OCI-LY3 (cell line): ENCODE results near the gene SRRM1.
"Not testable (repeated sequence)": the region's sequence is repeated elsewhere in the genome, so short reads cannot be mapped to it uniquely, and the experiment has no call there.

Experiments
- H2AFZ ChIP-seq: fragments of 200-600, 300-600 bp; shearing (Covaris generic); 2 replicates; pipeline ENCODE4 v1.6.0; 2014; ENCODE audit warnings: antibody characterized with exemption, low read depth, low read length
- H3K27ac ChIP-seq: fragments of 200-600, 300-600 bp; sonication (generic); 2 replicates; pipeline ENCODE4 v1.5.1; 2014; ENCODE audit warnings: mild to moderate bottlenecking, low read length, moderate library complexity, mixed read lengths
- H3K27me3 ChIP-seq: fragments of 200-600, 300-600 bp; sonication (generic); 2 replicates; pipeline ENCODE4 v1.6.1; 2014; ENCODE audit warnings: low read depth, low read length, mixed read lengths
- H3K36me3 ChIP-seq: fragments of 200-600, 300-600 bp; sonication (generic); replicated peaks from 2 replicates; pipeline ENCODE3; 2014; ENCODE audit warnings: low read depth, low read length, mixed read lengths
- H3K4me1 ChIP-seq: fragments of 300-600, 200-600 bp; sonication (generic); 2 replicates; pipeline ENCODE4 v1.6.1; 2014; ENCODE audit warnings: low read length, mixed read lengths
- H3K4me2 ChIP-seq: fragments of 200-600, 300-600 bp; sonication (generic); 2 replicates; pipeline ENCODE4 v1.6.1; 2014; ENCODE audit warnings: low read length, mixed read lengths
- H3K4me3 ChIP-seq: fragments of 300-600, 200-600 bp; sonication (generic); 2 replicates; pipeline ENCODE4 v1.5.1; 2014; ENCODE audit warnings: antibody characterized with exemption, mild to moderate bottlenecking, low read length, moderate library complexity
- H3K79me2 ChIP-seq: fragments of 300-600, 200-600 bp; shearing (Covaris generic); 2 replicates; pipeline ENCODE4 v1.6.1; 2014; ENCODE audit warnings: mild to moderate bottlenecking, low read length, mixed read lengths
- H3K9ac ChIP-seq: fragments of 300-600, 200-600 bp; shearing (Covaris generic); 2 replicates; pipeline ENCODE4 v1.6.0; 2014; ENCODE audit warnings: mild to moderate bottlenecking, low read length, moderate library complexity
- H3K9me3 ChIP-seq: fragments of 200-600, 300-600 bp; shearing (Covaris generic); 2 replicates; pipeline ENCODE4 v1.6.1; 2014; ENCODE audit warnings: low read length, mixed read lengths; ENCODE audit not compliant: insufficient read depth
- H4K20me1 ChIP-seq: fragments of 200-600, 300-600 bp; sonication (generic); 2 replicates; pipeline ENCODE4 v1.6.1; 2016; ENCODE audit warnings: low read length, mixed read lengths; ENCODE audit not compliant: insufficient read depth
- CTCF ChIP-seq: fragments of 200-600, 300-600 bp; sonication (generic); IDR thresholded peaks from 2 replicates; pipeline ENCODE4 v1.5.1; 2014; ENCODE audit warnings: antibody characterized with exemption, low read length, low read depth
- EZH2phosphoT487 ChIP-seq: fragments of 200-600 bp; shearing (Covaris generic); IDR thresholded peaks from 2 replicates; pipeline ENCODE4 v1.6.1; 2018; ENCODE audit warnings: antibody characterized with exemption, mixed run types, low read depth

SRRM1 gene

GRCh38 chr1:24659166-24659904 is 16.2 kb downstream of the SRRM1 start:
- no peaks in the 10 kb centered on the region for H3K9me3 ChIP-seq
- no peaks in the 10 kb centered on the region for H3K27me3 ChIP-seq
- H3K4me3 ChIP-seq: no peak overlapping the region
- H3K27ac ChIP-seq: no peak overlapping the region
- H4K20me1 ChIP-seq: peaks cover 20% of the 10 kb centered on the region
- H2AFZ ChIP-seq: no peak overlapping the region
- H3K9ac ChIP-seq: no peak overlapping the region
- H3K79me2 ChIP-seq: peaks cover 61% of the 10 kb centered on the region
- H3K4me2 ChIP-seq: no peak overlapping the region
- TF ChIP-seq EZH2phosphoT487: no peak
- no peak for TF ChIP-seq CTCF
- H3K4me1 ChIP-seq: peaks cover 26% of the 10 kb centered on the region
- peaks cover 70% of the 10 kb centered on the region for H3K36me3 ChIP-seq

GRCh38 chr1:24659993-24660665 is 17.0 kb downstream of the SRRM1 start:
- TF ChIP-seq CTCF (no peak), EZH2phosphoT487 (no peak)

GRCh38 chr1:24664507-24665033 is 21.5 kb downstream of the SRRM1 start:
- H3K36me3 ChIP-seq: peaks cover 51% of the 10 kb centered on the region
- peaks cover 8% of the 10 kb centered on the region for H4K20me1 ChIP-seq
- no peak overlapping the region for H3K27ac ChIP-seq
- H3K27me3 ChIP-seq: no peaks in the 10 kb centered on the region
- no peaks in the 10 kb centered on the region for H3K9me3 ChIP-seq
- no peaks in the 10 kb centered on the region for H3K4me1 ChIP-seq
- peaks cover 12% of the 10 kb centered on the region for H3K79me2 ChIP-seq
- H2AFZ ChIP-seq: no peak overlapping the region
- H3K4me3 ChIP-seq: no peak overlapping the region
- TF ChIP-seq EZH2phosphoT487: no peak
- no peak for TF ChIP-seq CTCF
- no peak overlapping the region for H3K4me2 ChIP-seq
- H3K9ac ChIP-seq: no peak overlapping the region

More at GRCh38 chr1:24659993-24660665, 17.0 kb downstream of the SRRM1 start:
- H3K9ac ChIP-seq: no peak overlapping the region
- H3K79me2 ChIP-seq: peaks cover 56% of the 10 kb centered on the region
- peaks cover 68% of the 10 kb centered on the region for H3K36me3 ChIP-seq
- peaks cover 26% of the 10 kb centered on the region for H3K4me1 ChIP-seq
- H2AFZ ChIP-seq: no peak overlapping the region
- H3K4me2 ChIP-seq: no peak overlapping the region
- H3K27me3 ChIP-seq: no peaks in the 10 kb centered on the region
- no peak overlapping the region for H3K27ac ChIP-seq
- no peak overlapping the region for H3K4me3 ChIP-seq
- no peaks in the 10 kb centered on the region for H3K9me3 ChIP-seq
- H4K20me1 ChIP-seq: peaks cover 20% of the 10 kb centered on the region

- no peaks in the 10 kb centered on the region for H3K27me3 ChIP-seq
- no peak overlapping the region for H2AFZ ChIP-seq
- H3K9me3 ChIP-seq: no peaks in the 10 kb centered on the region
- H3K9ac ChIP-seq: no peak overlapping the region
- H4K20me1 ChIP-seq: 0 out of 2 replicates have a peak, but pooled peaks cover 2% of the 10 kb centered on the region
- H3K27ac ChIP-seq: no peak overlapping the region
- H3K4me2 ChIP-seq: no peak overlapping the region
- H3K4me3 ChIP-seq: no peak overlapping the region
- peaks cover 51% of the 10 kb centered on the region for H3K36me3 ChIP-seq
- TF ChIP-seq CTCF (no peak), EZH2phosphoT487 (no peak)
- H3K79me2 ChIP-seq: no peaks in the 10 kb centered on the region; the same call in 1 of the 2 replicates
- H3K4me1 ChIP-seq: no peaks in the 10 kb centered on the region
Measured at GRCh38 chr1:24666794-24667193, 23.7 kb downstream of the SRRM1 start.

- H3K4me3 ChIP-seq, H3K9me3 ChIP-seq, H3K9ac ChIP-seq, H3K79me2 ChIP-seq, H4K20me1 ChIP-seq, H3K27ac ChIP-seq, H3K4me2 ChIP-seq, H2AFZ ChIP-seq, H3K27me3 ChIP-seq, H3K4me1 ChIP-seq: not testable (repeated sequence)
- H3K36me3 ChIP-seq: peaks cover 25% of the 10 kb centered on the region
Measured at GRCh38 chr1:24671372-24671771, 28.3 kb downstream of the SRRM1 start.

- not testable (repeated sequence) for H3K27me3 ChIP-seq, H3K9ac ChIP-seq, H2AFZ ChIP-seq, H3K4me1 ChIP-seq, H3K9me3 ChIP-seq, H3K4me3 ChIP-seq, H4K20me1 ChIP-seq, H3K4me2 ChIP-seq, H3K79me2 ChIP-seq, H3K27ac ChIP-seq
- H3K36me3 ChIP-seq: peaks cover 17% of the 10 kb centered on the region
Measured at GRCh38 chr1:24672686-24673085, 29.6 kb downstream of the SRRM1 start.
